Stimulated activated CD8-positive, alpha-beta memory T cell treated with anti-CD3 and anti-CD28 coated beads, Interleukin-15, amount 100 ng/mL, for 4 hours (primary cell): ENCODE results near the gene CTAG1A.
A peak's percentile ranks its signal among the peaks of the same experiment; 100 is the strongest.
"Not testable (repeated sequence)": the region's sequence is repeated elsewhere in the genome, so short reads cannot be mapped to it uniquely, and the experiment has no call there.

ENCODE experiments used
- DNase-seq, 2 donors: peaks; one replicate each; pipeline ENCODE4 v3.0.0-alpha.2; 2020; ENCODE audit warnings: low read depth in 2 of 2

The CTAG1A gene

GRCh38 chrX:154584585-154585183 is at the start of gene CTAG1A:
Gene CTAG1A (plus strand): TSS chrX:154585133. CDS start chrX:154585207, 74 bp downstream.
- not testable (repeated sequence) for DNase-seq

GRCh38 chrX:154535892-154536291 is 49.0 kb upstream of the CTAG1A start:
- DNase-seq = no peak

GRCh38 chrX:154539077-154539476 is 45.9 kb upstream of the CTAG1A start:
- no peak for DNase-seq

- not testable (repeated sequence) for DNase-seq
Measured at GRCh38 chrX:154540365-154540764, 44.6 kb upstream of the CTAG1A start.

- DNase-seq = no peak
Measured at GRCh38 chrX:154540897-154541535, 43.9 kb upstream of the CTAG1A start.

- DNase-seq = no peak
Measured at GRCh38 chrX:154541589-154541895, 43.4 kb upstream of the CTAG1A start.

DNA sequence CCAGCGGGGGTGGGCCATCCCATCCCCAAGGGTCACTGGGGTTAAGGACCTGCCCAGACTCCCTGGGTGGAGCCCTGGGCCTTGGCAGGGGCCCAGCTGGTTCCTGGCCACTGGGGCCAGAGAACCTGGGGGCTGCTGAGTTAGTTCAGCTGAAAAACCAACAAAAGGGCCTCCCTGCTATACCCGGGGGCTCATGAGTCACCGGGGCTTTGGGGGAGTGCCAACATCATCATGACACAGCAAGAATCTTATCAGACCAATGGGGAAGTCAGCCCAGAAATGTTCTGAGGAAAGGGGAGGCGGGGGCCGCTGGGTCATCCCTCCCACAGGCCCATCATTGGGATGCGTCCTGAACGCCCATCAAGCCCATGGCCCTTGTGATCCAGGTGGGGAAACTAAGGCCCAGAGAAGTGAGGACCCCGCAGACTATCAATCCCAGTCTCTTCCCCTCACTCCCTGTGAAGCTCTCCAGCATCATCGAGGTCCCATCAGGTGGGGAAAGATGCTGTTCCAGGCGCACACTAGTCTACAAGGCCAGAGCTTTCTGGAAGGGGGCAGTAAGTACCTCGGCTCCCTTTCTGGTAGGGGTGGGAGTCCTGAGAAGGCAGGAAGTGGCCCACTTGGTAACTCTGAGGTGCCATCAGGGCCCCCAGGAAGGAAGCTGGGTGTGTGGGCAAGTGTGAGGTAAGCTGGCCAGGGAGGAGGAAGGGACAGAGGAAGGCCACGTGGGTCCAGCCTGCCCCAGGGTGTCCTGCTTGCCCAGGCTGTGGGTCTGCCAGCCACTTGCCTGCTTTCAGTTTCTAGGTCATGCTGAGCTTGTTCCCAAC is 42.8 kb upstream of the CTAG1A start:
- peak; percentile 46 to 55 for DNase-seq

- no peak for DNase-seq
Measured at GRCh38 chrX:154542723-154543424, 42.1 kb upstream of the CTAG1A start.

DNA sequence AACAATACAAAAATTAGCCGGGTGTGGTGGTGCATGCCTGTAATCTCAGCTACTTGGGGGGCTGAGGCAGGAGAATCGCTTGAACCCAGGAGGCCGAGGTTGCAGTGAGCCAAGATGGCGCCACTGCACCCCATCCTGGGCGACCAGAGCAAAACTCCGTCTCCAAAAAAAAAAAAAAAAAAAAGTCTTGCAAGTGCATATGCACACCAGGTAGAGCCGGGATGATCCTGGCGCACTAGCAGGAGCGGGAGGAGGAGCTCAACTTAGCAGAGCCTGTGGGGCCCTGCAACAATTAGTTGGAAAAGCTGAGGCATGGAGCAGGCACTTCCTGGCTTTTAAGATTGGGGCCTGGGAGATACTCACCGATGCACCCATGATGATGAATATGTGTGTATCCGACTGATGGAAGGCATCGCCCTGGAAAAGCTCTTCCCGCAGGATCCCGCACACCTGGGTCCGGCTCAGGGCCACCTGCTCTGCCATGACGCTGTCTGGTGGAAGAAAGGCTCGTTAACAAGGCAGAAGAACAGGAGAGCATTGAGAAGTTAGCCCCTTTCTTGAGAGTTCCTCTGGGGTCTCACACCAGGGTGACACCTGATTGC is 39.2 kb upstream of the CTAG1A start:
- DNase-seq = no peak

- peak; percentile 64 to 75 for DNase-seq
Measured at GRCh38 chrX:154546354-154547244, 38.3 kb upstream of the CTAG1A start, which contains the start of gene G6PD. Gene G6PD (minus strand): TSS chrX:154546846. CDS start chrX:154546155, 691 bp downstream.

- peak; percentile 76 to 79 for DNase-seq
Measured at GRCh38 chrX:154547245-154548027, 37.5 kb upstream of the CTAG1A start, which contains the start of gene IKBKG. Gene IKBKG (plus strand): TSS chrX:154547620. CDS start chrX:154552003, 4,383 bp downstream.

DNA sequence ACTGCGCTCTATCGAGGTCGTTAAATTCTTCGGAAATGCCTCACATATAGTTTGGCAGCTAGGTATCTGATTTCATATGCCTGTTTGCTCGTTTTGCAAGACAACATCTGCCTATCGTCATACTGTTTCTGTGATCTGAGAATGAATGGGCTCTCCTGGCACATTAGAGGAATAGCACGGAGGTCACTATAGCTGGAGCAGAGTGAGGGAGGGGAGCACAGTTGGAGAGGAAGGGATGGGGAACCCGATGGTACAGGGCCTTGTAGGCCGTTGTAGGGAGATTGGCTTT is 37.0 kb upstream of the CTAG1A start:
- no peak for DNase-seq

DNA sequence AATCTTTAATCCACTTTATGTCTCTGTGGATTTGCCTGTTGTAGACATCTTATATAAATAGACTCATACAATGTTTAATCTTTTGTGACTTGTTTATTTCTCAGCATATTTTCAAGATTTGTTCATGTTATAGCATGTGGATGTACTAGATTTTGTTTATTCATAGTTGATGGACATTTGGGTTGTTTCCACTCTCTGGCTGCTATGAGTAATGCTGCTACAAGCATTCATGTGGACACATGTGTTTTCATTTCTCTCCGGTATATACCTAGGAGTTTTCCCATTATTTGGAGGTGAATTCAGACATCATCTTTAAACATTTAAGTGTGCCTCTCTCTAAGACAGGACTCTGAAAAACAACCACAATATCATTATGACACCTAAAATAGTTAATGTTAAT is 35.2 kb upstream of the CTAG1A start:
- DNase-seq = no peak

GRCh38 chrX:154552112-154552806 is 32.7 kb upstream of the CTAG1A start:
- not testable (repeated sequence) for DNase-seq

DNA sequence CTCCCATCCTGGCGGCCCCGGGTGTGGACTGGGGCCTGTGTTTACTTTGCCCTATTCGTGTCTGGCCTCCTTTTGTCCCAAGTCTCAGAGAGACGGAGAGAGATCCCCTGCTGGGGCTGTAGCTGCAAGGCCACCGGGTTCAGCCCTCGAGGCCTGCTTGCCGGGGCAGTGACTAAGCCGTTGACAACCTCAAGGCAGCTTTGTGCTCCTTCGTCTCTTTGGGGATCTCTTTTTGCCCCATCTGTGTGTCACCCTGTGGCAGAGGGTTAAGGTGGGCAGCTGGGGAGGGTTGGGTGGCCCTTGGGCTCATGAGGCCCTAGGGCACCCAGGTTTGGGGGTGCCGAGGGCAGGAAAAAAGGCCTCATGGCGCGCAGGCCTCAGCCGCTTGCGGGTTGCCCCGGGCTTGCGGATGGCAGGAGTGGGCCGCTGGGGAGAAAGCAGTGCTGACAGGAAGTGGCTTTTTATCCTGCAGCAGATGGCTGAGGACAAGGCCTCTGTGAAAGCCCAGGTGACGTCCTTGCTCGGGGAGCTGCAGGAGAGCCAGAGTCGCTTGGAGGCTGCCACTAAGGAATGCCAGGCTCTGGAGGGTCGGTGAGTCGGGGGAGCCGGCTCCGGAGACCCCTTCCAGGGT is 26.8 kb upstream of the CTAG1A start:
- DNase-seq = not testable (repeated sequence)

DNA sequence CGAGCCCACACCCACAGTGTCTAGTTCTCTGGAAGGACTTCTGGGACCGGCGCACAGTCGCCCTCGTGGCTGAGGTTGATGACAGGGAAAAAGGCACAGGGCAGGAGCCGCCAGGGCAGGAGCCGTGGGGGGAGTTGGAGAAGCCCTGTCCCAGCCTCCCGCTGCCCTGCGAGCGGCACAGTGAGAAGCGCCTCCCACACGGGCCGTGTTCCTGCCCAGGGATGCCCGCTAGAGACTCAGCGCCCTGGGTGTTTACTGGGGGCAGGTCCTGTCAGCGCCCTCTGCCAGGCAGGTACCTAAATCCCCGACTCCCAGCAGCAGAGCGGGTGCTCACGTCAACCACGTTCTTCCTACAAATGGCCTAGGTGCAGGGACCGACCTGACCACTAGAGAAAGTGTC is 26.0 kb upstream of the CTAG1A start:
- not testable (repeated sequence) for DNase-seq

- not testable (repeated sequence) for DNase-seq
Measured at GRCh38 chrX:154560326-154560725, 24.6 kb upstream of the CTAG1A start.

DNA sequence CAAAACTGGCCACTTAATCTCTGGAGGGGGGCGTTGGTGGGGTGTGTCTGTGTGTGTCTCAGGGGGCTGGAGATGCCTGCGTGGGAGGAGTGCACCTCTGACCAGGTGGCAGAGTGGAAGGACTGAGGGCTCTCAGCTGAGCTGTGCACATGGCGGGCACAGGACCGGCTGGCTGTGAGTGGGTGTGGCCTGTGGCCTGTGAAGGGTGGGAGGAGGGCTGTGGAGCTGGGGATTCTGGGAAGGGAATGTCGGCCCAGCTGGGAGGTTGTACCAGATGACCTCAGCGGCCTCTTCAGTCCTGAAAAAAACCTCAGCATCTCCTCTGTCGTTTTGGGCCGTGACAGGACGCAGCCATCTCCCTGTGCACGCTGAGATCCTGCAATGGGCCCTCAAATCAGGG is 22.6 kb upstream of the CTAG1A start:
- not testable (repeated sequence) for DNase-seq

GRCh38 chrX:154570361-154570760 is 14.6 kb upstream of the CTAG1A start:
- not testable (repeated sequence) for DNase-seq
